HepG2 (cell line): Measurements from ENCODE around the gene HOXA1. TPM values are rescaled to one million over a fixed set of nuclear protein-coding genes. Genes with fewer than 3 reads are reported as not detected.

Experiments
- ARNT2 ChIP-seq: sonication (generic); formaldehyde crosslinking; IDR thresholded peaks from 2 replicates; pipeline ENCODE4 v1.8.0; 2022; ENCODE audit warnings: mild to moderate bottlenecking, low read depth, missing genetic modification reagents, moderate library complexity
- FOXP1 ChIP-seq, 2 experiments: fragments of 450-650 bp in 1 of 2; IDR thresholded peaks; 2 replicates each; pipeline ENCODE4 v1.6.1; 2017 to 2018; ENCODE audit warnings: antibody characterized with exemption in 1 of 2
- MLXIP ChIP-seq: sonication (generic); formaldehyde crosslinking; IDR thresholded peaks from 2 replicates; pipeline ENCODE4 v1.9.0; 2021; ENCODE audit warnings: missing genetic modification reagents, borderline replicate concordance
- STAT6 ChIP-seq: sonication (generic); formaldehyde crosslinking; IDR thresholded peaks from 2 replicates; pipeline ENCODE4 v1.4.0; 2020; ENCODE audit warnings: missing genetic modification reagents, mild to moderate bottlenecking, borderline replicate concordance
- ZFX ChIP-seq: sonication (generic); formaldehyde crosslinking; IDR thresholded peaks from 2 replicates; pipeline ENCODE4 v1.4.0; 2020; ENCODE audit warnings: mild to moderate bottlenecking, low read depth, missing genetic modification reagents, moderate library complexity
- ZIK1 ChIP-seq: sonication (generic); formaldehyde crosslinking; IDR thresholded peaks from 2 replicates; pipeline ENCODE4 v1.5.0; 2020; ENCODE audit warnings: mild to moderate bottlenecking, low read depth, missing genetic modification reagents, borderline replicate concordance
- ZNF142 ChIP-seq: sonication (generic); formaldehyde crosslinking; IDR thresholded peaks from 2 replicates; pipeline ENCODE4 v1.4.0; 2020; ENCODE audit warnings: missing genetic modification reagents
- ZNF335 ChIP-seq: sonication (generic); formaldehyde crosslinking; IDR thresholded peaks from 2 replicates; pipeline ENCODE4 v1.4.0; 2020; ENCODE audit warnings: missing genetic modification reagents
- ZNF343 ChIP-seq: sonication (generic); formaldehyde crosslinking; IDR thresholded peaks from 2 replicates; pipeline ENCODE4 v1.4.0; 2020; ENCODE audit warnings: mild to moderate bottlenecking, missing genetic modification reagents
- ZNF660 ChIP-seq: sonication (generic); formaldehyde crosslinking; IDR thresholded peaks from 2 replicates; pipeline ENCODE4 v1.5.1; 2020; ENCODE audit warnings: mild to moderate bottlenecking, low read depth, missing genetic modification reagents, borderline replicate concordance
- ZNF761 ChIP-seq: sonication (generic); formaldehyde crosslinking; conservative IDR thresholded peaks from 2 replicates; pipeline ENCODE4 v1.4.0; 2020; ENCODE audit warnings: mild to moderate bottlenecking, missing genetic modification reagents
- polyA plus RNA-seq, 8 experiments: library from polyadenylated mRNA; depleted of rRNA in 3 of 8; stranded (reverse) in 7 of 8; unstranded in 1 of 8; fragments of >200 nt; fragmentation: Illumina TruSeq in 4 of 8; extraction: Trizol in 4 of 8; gene quantifications; 2 replicates each; pipeline versions ENCODE4 v1.2.1 to v1.2.3, GENCODE V29; 2011 to 2016; ENCODE audit warnings: low read depth in 4 of 8, missing spikeins in 1 of 8, mixed read lengths in 1 of 8; ENCODE audit not compliant: insufficient read depth in 1 of 8
- total RNA-seq, 5 experiments: library from RNA; depleted of rRNA; stranded (reverse); fragments of >200 nt; fragmentation: Illumina TruSeq; extraction: Trizol; gene quantifications; 2 replicates each; pipeline ENCODE4 v1.2.3, GENCODE V29; 2016; ENCODE audit warnings: low read depth in 1 of 5

Gene HOXA1
- total and polyA plus RNA-seq, 2 of the 13 experiments (the other 11 are each of a cell fraction or from before 2014, with no cell fraction given): 0.18 to 0.20 TPM

- no peak for TF ChIP-seq ZNF142
- TF ChIP-seq ZNF335: no peak
- TF ChIP-seq MLXIP (CRISPR knock-in tag): no peak
- TF ChIP-seq ZNF761 (CRISPR knock-in tag): no peak
- TF ChIP-seq ARNT2 (CRISPR knock-in tag): no peak
- no peak for TF ChIP-seq FOXP1 (IDR thresholded peaks at IDR 0.05)
- no peak for TF ChIP-seq FOXP1 (CRISPR knock-in tag; IDR thresholded peaks at IDR 0.05)
- no peak for TF ChIP-seq ZFX (CRISPR knock-in tag)
- no peak for TF ChIP-seq ZNF660 (CRISPR knock-in tag)
- no peak for TF ChIP-seq STAT6
- no peak for TF ChIP-seq ZIK1 (CRISPR knock-in tag)
- TF ChIP-seq ZNF343 (CRISPR knock-in tag): no peak
These were observed 5.6 kb upstream of the HOXA1 start (continued) for GRCh38 chr7:27101171-27101956.
